ENCODE data around the gene NFU1.

- no peak for TF ChIP-seq TCF12 (IDR thresholded peaks at IDR 0.05; ENCODE audit: low read depth, low read length)
- TF ChIP-seq, protein P1, sequence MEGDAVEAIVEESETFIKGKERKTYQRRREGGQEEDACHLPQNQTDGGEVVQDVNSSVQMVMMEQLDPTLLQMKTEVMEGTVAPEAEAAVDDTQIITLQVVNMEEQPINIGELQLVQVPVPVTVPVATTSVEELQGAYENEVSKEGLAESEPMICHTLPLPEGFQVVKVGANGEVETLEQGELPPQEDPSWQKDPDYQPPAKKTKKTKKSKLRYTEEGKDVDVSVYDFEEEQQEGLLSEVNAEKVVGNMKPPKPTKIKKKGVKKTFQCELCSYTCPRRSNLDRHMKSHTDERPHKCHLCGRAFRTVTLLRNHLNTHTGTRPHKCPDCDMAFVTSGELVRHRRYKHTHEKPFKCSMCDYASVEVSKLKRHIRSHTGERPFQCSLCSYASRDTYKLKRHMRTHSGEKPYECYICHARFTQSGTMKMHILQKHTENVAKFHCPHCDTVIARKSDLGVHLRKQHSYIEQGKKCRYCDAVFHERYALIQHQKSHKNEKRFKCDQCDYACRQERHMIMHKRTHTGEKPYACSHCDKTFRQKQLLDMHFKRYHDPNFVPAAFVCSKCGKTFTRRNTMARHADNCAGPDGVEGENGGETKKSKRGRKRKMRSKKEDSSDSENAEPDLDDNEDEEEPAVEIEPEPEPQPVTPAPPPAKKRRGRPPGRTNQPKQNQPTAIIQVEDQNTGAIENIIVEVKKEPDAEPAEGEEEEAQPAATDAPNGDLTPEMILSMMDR (IDR thresholded peaks at IDR 0.05; ENCODE audit: control extremely low read depth in 1 of 3, insufficient read depth in 1 of 3, low read depth in 1 of 3, low read length in 3 of 3), result no peak
- TF ChIP-seq SIN3A (conservative IDR thresholded peaks at IDR 0.05 in 1 of 2, IDR thresholded peaks at IDR 0.05 in 1 of 2; ENCODE audit: low read depth in 1 of 2, low read length in 2 of 2), result no peak
- no peak for TF ChIP-seq EGR1 (IDR thresholded peaks at IDR 0.05; ENCODE audit: borderline replicate concordance, low read depth, low read length)
- TF ChIP-seq, protein P2, sequence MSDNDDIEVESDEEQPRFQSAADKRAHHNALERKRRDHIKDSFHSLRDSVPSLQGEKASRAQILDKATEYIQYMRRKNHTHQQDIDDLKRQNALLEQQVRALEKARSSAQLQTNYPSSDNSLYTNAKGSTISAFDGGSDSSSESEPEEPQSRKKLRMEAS (IDR thresholded peaks at IDR 0.05), result no peak
- no peak for TF ChIP-seq SUZ12 (IDR thresholded peaks at IDR 0.05; ENCODE audit: low read length)
- TF ChIP-seq GTF2F1 (IDR thresholded peaks at IDR 0.05; ENCODE audit: borderline replicate concordance, low read depth, low read length), result no peak
- no peak for TF ChIP-seq CEBPB (IDR thresholded peaks at IDR 0.05; ENCODE audit: low read depth, low read length)
- TF ChIP-seq EP300 (IDR thresholded peaks at IDR 0.05; ENCODE audit: borderline replicate concordance in 1 of 2, low read depth in 2 of 2, low read length in 2 of 2), result no peak
- TF ChIP-seq SP4 (IDR thresholded peaks at IDR 0.05; ENCODE audit: low read length), result no peak
- TF ChIP-seq SP1 (IDR thresholded peaks at IDR 0.05; ENCODE audit: low read depth, low read length), result no peak
- no peak for TF ChIP-seq EZH2 (IDR thresholded peaks at IDR 0.05; ENCODE audit: low read depth, low read length, severe bottlenecking)
- TF ChIP-seq NRF1 (IDR thresholded peaks at IDR 0.05; ENCODE audit: low read depth, low read length), result no peak
- TF ChIP-seq RAD21 (IDR thresholded peaks at IDR 0.05 in 1 of 2, conservative IDR thresholded peaks at IDR 0.05 in 1 of 2; ENCODE audit: low read depth in 2 of 2, low read length in 2 of 2), result no peak
Observed at GRCh38 chr2:69382547-69382946, 54.7 kb downstream of the NFU1 start.
